Measurements from ENCODE around the gene PMS1.

DNA sequence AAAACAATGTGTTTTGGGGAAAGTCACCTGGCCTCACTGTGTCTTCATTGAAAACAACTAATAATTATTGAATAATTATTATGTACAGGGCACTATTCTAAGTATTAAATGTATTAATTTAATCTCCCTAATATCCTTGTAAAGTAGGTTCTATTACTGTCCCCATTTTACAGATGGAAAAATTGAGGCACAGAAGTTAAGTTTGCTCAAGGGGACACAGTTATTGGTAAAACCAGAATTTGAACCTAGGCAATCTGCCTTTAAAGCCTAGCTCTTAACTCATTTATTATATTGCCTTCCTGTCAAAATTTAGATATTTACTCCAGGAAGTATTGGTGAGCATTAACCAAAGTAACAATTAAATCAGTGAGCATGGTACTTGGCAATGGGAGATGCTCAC lies 84.6 kb downstream of the PMS1 start:
- TF ChIP-seq, protein P1, sequence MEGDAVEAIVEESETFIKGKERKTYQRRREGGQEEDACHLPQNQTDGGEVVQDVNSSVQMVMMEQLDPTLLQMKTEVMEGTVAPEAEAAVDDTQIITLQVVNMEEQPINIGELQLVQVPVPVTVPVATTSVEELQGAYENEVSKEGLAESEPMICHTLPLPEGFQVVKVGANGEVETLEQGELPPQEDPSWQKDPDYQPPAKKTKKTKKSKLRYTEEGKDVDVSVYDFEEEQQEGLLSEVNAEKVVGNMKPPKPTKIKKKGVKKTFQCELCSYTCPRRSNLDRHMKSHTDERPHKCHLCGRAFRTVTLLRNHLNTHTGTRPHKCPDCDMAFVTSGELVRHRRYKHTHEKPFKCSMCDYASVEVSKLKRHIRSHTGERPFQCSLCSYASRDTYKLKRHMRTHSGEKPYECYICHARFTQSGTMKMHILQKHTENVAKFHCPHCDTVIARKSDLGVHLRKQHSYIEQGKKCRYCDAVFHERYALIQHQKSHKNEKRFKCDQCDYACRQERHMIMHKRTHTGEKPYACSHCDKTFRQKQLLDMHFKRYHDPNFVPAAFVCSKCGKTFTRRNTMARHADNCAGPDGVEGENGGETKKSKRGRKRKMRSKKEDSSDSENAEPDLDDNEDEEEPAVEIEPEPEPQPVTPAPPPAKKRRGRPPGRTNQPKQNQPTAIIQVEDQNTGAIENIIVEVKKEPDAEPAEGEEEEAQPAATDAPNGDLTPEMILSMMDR (IDR thresholded peaks at IDR 0.05; ENCODE audit: low read depth, low read length): no peak
- TF ChIP-seq POLR2A (IDR thresholded peaks at IDR 0.05; ENCODE audit: extremely low read depth, insufficient read length): no peak

All from NB4 (cell line).